HuH-7.5 (cell line): ENCODE data around the gene EDAR.
A peak's percentile ranks its signal among the peaks of the same experiment; 100 is the strongest.

Experiments
- DNase-seq: peaks from one replicate; pipeline ENCODE4 v3.0.0; 2011; ENCODE audit warnings: low spot score

Gene EDAR

DNA sequence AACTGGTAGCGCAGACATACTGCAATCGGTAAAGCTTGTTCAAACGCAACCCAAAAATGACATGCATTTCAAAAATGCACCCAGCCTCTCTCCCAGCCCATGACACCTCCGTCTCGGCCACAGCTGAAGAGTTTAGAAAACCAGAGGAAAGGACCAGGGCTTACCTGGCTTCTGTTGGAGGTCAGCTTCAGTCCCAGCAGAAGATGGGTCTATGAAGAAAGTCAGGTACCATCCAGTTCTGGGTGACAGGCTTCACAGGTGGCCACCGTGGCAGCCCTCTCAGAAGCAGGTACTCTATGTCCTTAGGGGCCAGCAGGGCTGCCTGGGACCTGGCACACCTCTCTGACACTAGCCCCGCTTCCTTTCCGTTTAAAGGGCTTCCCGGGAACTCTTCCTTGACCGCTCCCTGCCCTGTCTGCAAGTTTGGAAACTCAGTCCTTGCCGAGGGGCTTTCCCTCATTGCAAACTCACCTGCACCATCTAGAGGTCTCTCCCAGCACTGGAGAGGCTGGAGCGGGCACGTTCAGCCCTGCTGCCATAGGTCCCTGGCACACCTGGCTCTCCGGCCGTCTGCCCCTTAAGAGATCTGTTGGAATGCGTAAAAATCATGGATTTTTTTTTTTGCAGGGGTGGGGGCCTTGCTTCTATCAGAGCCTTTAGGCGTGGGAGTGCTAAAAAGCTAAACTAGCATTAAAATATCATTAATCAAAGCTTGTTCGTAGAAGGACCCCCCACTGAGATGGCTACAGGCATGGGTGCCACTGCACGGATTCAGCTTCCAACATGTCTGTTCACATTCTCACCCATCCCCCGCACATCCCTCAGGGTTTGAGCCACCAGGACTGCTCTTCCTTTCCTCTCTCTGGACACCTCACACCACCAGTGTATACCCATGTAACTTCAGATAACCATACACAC is at the start of gene EDAR:
Gene EDAR, minus strand, starts transcription at position 425 of the 918 bp plus-strand sequence. CDS start 58,206 bp downstream, outside the sequence.
- peak; percentile 73 for DNase-seq

- DNase-seq, result no peak
Observed at GRCh38 chr2:109033171-109033570, 44.2 kb upstream of the EDAR start.

DNA sequence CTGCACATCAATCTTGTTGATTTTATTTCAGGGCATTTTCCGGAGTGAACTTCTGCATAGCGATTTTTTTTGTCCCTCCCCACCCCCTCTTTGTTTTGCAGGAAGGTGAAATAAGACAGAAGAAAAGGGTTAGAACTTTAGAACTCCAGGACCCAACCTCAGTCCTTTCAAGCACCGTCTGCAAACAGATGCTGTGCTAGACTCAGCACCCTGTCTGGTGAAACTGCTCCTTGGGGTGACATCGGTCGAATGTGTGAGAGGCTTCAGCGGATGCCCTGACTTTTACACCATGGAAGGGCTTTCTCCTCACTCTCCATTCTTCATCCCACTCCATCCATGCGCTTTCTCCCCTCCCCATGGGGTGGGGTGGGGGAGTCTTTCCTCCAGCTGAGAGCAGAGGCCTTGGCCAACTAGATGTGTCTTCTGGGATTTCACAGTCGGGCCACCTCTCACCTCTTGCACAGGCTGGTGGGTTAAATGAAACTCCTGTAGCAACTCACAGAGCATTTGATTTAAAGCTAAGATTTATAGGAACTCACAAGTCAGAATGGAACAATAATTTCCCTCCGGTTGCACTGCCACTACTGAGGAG is 43.3 kb upstream of the EDAR start:
- DNase-seq, result no peak

GRCh38 chr2:109031476-109032228 is 42.6 kb upstream of the EDAR start:
- no peak for DNase-seq

- no peak for DNase-seq
Observed at GRCh38 chr2:109030870-109031475, 42.0 kb upstream of the EDAR start.

DNA sequence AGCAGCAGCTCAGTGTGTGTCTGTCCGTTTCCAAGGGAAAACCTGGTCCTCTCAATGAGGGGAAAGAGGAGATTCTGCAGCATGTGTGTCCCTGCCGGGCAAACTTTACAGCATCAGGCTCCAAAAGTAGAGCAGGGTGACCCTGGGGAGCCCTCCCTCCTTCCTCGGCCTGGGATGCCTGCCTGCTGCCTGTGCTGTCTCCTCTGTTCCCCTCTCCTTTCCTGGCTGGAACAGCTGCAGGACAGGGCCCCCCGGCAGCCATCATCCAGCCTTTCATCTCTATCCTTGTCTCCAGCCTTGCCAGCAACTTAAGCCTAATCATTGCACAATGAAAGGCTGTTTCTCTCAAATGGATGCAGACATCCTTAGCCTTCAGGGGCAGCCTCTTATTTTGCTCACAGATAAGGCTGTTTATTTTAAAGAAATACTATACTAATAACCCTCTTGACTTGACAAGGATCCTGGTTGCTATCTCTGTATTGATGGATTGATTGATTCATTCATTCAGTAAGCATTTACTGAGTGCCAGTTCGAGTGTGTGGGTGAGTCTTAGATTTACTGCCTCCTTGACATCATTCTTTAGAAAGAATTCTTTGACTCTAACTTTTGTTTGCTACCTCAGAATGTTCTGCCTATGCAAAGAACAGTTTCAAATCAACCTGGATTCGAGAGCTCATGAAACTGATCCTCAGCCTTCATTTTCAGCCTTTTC is 40.6 kb upstream of the EDAR start:
- DNase-seq, result no peak

GRCh38 chr2:109028738-109029489 is 39.9 kb upstream of the EDAR start:
- no peak for DNase-seq

- DNase-seq, result no peak
Observed at GRCh38 chr2:109028277-109028676, 39.3 kb upstream of the EDAR start.

- no peak for DNase-seq
Observed at GRCh38 chr2:109027702-109028101, 38.7 kb upstream of the EDAR start.

- no peak for DNase-seq
Observed at GRCh38 chr2:109024477-109024876, 35.5 kb upstream of the EDAR start.

DNA sequence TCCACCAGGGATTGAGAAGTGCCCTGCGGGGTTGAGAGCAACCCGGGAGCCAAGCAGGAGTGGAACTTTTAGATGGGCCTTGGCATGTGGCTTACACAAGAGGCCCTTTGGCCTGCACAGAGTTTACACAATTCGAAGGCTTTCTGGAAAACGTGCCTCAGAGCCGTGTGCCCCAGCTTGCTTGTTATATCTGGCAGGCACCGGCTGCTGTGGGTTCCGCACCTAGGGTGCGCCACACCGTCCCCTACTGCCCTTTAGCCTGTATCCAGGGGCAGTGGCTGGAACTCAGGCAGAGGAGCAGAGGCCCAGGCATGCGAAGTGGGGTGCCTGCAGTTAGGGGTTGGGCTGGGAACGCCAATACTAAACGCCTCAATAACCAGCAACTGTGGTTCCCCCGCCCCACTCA is 32.9 kb upstream of the EDAR start:
- no peak for DNase-seq

DNA sequence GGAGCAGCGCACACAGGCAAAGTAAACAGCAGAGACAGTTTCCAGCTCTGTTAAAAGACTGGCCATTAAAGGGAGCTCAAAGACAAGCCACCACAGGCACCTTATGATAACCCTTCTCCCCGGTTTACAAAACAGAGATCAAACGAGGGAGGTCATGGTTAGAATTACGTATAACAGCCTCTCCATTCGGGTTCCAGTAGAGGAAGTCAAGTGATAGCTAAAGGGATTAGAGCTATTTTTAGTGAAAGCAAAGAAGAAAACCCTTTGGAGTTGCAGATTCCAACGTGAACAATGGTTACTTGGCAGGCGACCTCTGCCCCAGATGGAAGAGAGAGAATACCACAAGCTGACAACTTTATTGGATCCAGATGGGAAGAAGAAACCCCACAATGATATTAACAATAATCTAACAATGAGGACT is 31.2 kb upstream of the EDAR start:
- peak; percentile 21 for DNase-seq

- DNase-seq, result no peak
Observed at GRCh38 chr2:109018452-109018851, 29.4 kb upstream of the EDAR start.

DNA sequence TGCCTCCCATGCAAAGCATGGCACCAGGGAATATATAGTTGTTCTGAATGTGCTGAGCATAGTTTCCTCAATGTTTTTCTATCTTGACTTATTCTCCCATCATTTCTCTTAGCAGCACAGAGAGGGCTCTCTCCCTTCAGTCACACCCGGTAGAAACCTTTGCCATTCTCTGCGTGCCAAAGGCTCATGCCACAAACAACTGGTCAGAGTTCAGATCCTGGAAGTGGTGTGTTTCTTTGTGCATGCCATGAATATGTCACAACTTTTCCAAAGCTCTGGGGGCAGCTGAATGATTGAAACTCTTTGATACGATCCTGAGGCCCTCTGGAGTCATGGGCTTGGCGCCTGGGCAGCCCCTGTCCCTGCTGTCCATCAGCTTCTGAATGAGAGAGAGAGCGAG is 28.0 kb upstream of the EDAR start:
- no peak for DNase-seq

DNA sequence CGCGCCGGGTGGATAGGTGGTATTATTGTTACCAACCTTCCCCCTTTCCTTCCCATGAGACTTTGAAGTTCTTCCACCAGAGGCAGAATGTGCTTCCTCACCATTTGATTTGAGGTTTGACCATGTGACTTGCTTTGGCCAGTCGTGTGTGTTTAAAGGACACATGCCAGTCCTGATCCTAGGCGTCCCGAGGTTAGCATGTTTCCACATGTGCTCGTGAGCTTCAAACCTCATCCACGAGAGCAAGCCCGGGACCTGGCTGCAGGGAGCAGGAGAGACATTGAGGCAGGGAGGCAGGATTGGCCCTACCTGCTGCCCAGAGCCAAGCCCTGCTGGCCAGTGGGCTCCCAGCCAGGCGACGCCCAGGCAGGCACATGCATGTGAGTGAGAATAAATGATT is 27.4 kb upstream of the EDAR start:
- DNase-seq, result no peak

DNA sequence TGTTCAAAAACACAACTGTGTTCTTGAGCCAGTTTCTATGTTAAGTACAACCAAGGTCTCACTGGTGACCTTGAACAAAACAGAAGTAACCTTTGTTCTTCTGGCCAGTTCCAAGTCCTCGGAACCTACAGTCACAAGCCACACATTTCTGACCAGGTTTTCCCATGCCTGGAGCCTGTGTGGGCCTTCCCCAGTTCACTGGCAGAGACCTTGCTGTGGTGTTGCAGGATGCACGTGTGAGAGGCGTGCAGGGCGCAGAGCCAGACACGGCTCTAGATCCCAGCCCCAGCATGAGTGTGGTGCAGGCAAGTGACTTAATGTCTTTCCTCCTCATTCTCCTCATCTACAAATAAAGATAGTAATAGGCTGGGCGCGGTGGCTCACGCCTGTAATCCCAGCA is 25.5 kb upstream of the EDAR start:
- DNase-seq, result no peak

DNA sequence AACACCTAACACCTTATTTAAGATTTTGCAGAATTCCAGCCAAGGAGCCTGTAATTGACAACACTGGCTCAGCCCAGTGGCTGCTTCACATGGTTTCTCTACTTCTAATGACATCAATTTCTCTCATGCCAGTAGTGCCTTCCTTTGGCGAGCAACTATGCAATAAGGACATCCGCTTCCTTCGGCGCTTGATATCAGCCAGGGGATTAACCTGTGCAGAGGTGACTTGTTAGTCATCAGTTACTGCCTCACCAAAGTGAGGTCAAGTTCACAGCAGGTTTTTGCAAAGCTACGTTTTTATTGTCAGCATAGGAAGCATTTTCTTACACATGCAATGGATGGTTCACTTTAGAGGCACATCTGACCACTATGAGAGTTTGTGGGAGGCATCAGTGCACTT is 24.0 kb upstream of the EDAR start:
- no peak for DNase-seq

DNA sequence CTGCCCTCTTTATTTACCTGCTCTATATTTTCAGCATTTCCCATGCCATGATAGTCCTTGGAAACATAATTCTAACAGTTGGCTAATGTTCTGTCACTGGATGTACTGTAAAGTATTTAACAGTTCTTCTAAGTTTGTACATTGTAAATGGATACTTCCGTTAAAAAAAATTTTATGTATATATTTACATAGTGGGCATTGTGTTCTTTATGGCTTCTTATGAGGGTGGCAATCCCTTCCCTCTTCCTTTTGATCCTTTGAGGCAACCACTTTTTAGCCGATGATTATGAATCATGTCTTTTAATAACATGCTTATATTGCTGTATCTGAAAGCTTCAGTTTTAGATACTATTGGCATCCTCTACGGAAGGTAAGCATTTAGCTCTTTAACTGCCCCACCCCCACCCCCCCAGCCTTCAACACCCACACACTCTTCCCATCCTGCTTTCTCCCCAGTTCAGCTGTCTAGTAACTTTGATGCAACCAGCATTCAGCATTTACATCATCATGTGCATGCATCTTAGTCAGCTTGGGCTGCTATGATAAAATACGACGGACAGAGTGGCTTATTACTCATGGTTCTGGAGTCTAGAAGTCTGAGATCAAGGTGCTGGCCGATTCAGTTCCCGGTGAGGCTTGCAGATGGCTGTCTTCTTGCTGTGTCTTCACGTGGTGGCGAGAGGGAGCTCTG is 21.0 kb upstream of the EDAR start:
- no peak for DNase-seq

DNA sequence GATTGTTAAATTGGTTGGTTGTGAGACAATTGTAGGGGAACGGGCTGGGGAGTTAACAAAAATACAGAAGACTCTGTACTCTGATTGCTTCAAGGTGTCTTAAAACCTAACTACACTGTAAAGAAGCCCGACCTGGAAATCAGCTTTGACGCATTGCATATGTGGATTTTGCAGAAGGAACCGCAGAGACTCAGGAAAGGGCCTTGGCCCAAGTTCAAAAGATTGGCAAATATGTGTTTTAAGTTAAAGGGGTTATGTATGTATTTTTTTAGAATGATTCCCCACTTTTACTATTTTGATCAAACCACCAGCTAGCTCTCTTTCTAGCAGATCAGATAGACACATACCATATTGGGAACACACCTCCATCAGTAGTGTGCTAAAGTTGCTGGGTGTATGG is 18.0 kb upstream of the EDAR start:
- no peak for DNase-seq

DNA sequence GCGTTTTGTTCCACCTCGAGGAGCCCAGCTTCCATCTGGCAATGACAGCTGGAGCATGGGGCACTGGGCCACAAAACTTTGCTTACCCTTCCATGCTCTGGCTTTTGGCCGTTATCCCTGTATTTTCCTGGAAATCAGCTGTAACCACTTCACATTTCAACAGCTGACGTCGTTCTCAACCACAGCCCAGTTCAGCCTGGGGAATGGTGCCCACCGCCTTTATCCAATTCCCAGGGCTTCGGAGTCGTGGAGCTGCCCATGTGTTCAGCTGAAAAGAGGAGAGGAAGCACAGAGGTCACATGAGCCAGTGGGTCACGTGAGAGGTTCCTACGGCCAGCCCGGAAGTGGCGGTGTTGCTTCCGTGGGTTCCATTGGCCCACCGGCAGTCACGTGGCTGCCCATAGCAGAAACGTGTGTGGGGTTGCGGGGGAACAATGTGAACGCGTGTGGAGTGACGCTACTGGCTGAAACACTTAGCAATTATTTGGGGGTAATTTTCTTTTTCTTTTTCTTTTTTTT is 16.7 kb upstream of the EDAR start:
- no peak for DNase-seq
